Glomerular visceral epithelial cell (primary cell): ENCODE data around the gene TMEM190.
A peak's percentile ranks its signal among the peaks of the same experiment; 100 is the strongest.
"Not testable (repeated sequence)": the region's sequence is repeated elsewhere in the genome, so short reads cannot be mapped to it uniquely, and the experiment has no call there.

Source experiments
- DNase-seq: peaks from one replicate; pipeline ENCODE4 v3.0.0-alpha.2; 2016; ENCODE audit errors: extremely low spot score

Gene TMEM190

GRCh38 chr19:55390461-55390880 lies 13.8 kb downstream of the TMEM190 start:
- DNase-seq, result no peak

GRCh38 chr19:55391191-55391670 lies 14.6 kb downstream of the TMEM190 start:
- DNase-seq, result no peak

- DNase-seq, result no peak
Measured at GRCh38 chr19:55391702-55392615, 15.3 kb downstream of the TMEM190 start.

GRCh38 chr19:55392820-55393761 lies 16.5 kb downstream of the TMEM190 start:
- DNase-seq, result no peak

GRCh38 chr19:55398200-55398925 lies 21.7 kb downstream of the TMEM190 start:
- no peak for DNase-seq

GRCh38 chr19:55400281-55401087 lies 23.9 kb downstream of the TMEM190 start:
- DNase-seq, result no peak

- not testable (repeated sequence) for DNase-seq
Measured at GRCh38 chr19:55401390-55401789, 24.8 kb downstream of the TMEM190 start.

- no peak for DNase-seq
Measured at GRCh38 chr19:55402509-55402908, 25.9 kb downstream of the TMEM190 start.

GRCh38 chr19:55405638-55406037 lies 29.0 kb downstream of the TMEM190 start:
- no peak for DNase-seq

- no peak for DNase-seq
Measured at GRCh38 chr19:55406091-55406825, 29.6 kb downstream of the TMEM190 start.

- DNase-seq, result no peak
Measured at GRCh38 chr19:55406826-55407549, 30.4 kb downstream of the TMEM190 start.

- not testable (repeated sequence) for DNase-seq
Measured at GRCh38 chr19:55407550-55407799, 30.8 kb downstream of the TMEM190 start, which contains the start of gene UBE2S. Gene UBE2S, minus strand, starts transcription at chr19:55407788. Its CDS starts 199 bp downstream, at chr19:55407589.

GRCh38 chr19:55407800-55408532 lies 31.3 kb downstream of the TMEM190 start:
- DNase-seq, result peak; percentile 99

- no peak for DNase-seq
Measured at GRCh38 chr19:55408533-55408872, 31.9 kb downstream of the TMEM190 start.

GRCh38 chr19:55409179-55409578 lies 32.6 kb downstream of the TMEM190 start:
- DNase-seq, result not testable (repeated sequence)

GRCh38 chr19:55410168-55410567 lies 33.5 kb downstream of the TMEM190 start:
- DNase-seq, result no peak

GRCh38 chr19:55418185-55418584 lies 41.6 kb downstream of the TMEM190 start:
- DNase-seq, result peak; percentile 80

GRCh38 chr19:55419103-55419502 lies 42.5 kb downstream of the TMEM190 start:
- DNase-seq, result no peak
